Measurements from ENCODE around the gene SLC7A4.
"Not testable (repeated sequence)": the region's sequence is repeated elsewhere in the genome, so short reads cannot be mapped to it uniquely, and the experiment has no call there.

The SLC7A4 gene

DNA sequence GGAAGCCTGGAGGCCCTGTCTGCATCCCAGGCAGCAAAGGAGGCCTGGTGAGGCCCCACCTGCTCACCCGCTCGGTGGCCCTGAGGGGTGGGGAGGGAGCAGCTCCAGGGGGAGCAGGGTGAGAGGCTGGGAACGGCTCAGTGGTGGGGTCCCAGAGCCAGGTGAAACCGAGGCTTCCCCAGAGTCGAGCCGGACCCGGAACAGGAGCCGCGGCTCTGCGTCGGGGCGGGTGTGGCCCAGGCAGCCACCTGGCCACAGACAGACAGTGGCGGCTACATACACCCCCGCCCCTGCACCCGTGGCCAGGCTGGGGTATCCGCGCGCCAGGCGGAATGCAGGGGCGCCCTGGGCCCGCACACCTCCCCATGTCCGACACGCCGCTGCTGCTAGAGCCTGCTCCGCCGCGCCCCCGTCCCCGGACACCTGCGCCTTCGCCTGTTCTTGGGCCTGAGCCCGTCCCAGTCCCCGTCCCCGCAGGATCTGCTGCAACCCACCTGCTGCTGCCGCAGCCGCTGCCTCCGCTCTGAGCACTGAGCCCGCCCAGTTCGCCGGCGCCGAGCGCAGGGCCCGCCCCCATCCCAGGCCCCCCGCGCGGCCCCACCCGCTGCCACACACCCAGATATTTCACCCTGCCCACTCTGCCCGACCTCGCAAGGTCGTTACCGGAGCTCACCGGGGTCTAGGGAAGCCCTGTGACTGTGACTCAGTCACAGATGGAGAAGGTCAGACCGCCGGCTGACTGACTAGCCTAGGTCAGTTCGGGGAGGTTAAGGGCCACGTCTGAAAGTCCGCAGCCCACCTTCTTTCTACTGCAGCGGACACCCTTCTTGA lies at the start of gene SLC7A4:
Gene SLC7A4, minus strand, starts transcription at position 525 of the 831 bp plus-strand sequence. CDS start 749 bp downstream, outside the sequence.
- no peak for DNase-seq (ENCODE audit: low read depth in 3 of 3)

DNA sequence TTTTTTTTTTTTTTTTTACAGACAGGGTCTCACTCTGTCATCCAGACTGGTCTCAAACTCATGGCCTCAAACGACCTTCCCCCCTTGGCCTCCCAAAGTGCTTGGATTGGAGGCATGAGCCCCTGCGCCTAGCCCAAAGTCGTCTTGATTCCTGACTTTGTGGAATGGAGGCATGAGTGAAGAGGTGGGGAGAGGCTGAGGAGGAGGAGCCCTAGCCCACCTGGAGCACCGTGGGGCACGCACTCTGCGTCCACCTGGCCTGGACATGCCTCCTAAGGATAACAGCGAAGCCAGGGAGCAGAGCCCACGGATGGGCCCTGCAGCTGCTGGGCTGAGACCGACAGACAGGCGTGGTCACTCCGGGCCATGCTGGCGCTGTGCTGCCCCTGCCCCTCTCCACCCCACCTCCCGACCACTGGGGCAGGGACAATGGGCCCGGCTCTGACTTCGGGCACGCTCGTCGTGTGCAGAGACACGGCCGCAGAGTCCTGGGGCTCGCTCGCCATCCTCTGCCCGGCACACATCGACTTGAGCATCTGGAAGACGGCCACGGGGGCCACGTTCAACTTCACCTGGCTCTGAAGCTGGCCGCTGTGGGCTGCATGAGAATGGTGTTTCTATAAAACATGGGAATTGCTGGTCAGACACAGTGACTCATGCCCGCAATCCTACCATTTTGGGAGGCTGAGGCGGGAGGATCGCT lies 48.2 kb upstream of the SLC7A4 start:
- no peak for DNase-seq (ENCODE audit: low read depth in 3 of 3)

DNA sequence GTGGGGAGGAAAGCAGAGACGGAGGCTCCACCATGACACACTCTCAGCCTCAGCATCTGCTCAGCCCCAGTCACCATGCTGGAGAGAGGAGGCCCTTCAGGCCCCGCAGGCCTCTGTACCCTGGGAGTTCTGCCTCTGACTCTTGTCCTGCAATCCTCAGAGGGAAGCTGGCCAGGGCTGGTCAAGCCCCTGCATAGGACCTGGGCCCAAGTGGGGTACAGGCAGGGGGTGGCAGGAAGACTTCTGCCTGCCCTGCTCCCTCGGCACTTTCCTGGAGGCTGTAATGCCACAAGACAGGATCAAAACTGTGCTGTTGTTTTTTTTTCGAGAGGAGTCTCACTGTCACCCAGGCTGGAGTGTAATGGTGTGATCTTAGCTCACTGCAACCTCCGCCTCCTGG lies 47.1 kb upstream of the SLC7A4 start:
- DNase-seq (ENCODE audit: low read depth in 3 of 3), result no peak

GRCh38 chr22:21078916-21079315 lies 46.6 kb upstream of the SLC7A4 start:
- no peak for DNase-seq (ENCODE audit: low read depth in 3 of 3)

DNA sequence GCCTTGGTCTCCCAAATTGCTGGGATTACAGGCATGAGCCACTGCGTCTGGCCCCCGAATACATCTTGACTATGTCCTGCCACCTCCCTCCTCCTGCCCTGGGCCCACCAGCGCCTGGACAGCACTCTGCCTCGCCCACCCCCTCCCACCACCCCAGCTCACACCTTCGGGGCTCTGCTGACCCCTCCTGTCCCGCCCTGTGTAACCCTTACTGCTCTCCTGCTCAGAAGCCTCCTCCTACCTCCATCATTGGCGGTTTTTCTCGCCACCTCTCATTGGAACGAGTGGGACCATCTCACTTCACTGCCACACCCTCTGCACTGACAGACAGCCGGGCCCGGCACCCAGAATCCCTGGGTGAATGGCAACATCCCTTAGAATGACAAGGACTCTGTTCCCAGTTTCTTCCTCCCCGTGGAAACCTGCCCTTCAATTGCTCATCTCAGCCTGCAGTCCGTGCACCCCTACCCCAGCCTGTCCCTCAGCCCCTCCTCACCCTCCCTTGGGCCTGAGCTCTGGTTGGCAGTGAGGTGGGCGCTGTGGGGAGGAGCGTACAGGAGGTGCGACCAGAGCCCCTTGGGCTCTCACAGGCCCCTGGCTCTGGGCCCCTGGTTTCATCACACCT lies 45.6 kb upstream of the SLC7A4 start:
- DNase-seq (ENCODE audit: low read depth in 3 of 3), result no peak

GRCh38 chr22:21076912-21077625 lies 44.7 kb upstream of the SLC7A4 start:
- no peak for DNase-seq (ENCODE audit: low read depth in 3 of 3)

DNA sequence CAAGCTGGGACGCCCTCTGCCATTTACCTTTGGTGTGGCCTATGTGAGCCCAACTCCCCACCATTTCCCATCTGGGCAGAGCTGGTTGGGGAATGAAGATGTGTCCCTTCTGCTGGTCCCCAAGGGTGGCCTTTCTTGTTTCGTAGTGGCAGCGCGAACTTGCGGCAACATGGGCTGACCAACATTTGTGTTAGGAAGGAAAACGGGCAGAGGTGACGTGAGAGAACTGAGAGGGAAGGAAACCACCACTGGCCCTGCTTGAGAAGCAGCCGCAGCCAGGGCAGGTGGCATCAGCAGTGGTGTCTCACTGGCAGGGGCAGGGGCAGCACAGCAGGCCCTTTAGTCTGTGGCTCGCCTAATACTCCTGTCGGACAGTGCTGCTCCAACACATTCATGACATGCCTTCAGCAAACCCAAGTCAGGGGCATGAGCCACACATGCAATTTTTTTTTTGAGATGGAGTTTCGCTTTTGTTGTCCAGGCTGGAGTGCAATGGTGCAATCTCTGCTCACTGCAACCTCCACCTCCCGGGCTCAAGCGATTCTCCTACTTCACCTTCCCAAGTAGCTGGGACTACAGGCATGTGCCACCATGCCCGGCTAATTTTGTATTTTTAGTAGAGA lies 43.3 kb upstream of the SLC7A4 start:
- DNase-seq (ENCODE audit: low read depth in 3 of 3), result no peak

GRCh38 chr22:21074102-21074715 lies 41.8 kb upstream of the SLC7A4 start:
- no peak for DNase-seq (ENCODE audit: low read depth in 3 of 3)

- DNase-seq (ENCODE audit: low read depth in 3 of 3), result no peak
Measured at GRCh38 chr22:21073482-21073881, 41.1 kb upstream of the SLC7A4 start.

DNA sequence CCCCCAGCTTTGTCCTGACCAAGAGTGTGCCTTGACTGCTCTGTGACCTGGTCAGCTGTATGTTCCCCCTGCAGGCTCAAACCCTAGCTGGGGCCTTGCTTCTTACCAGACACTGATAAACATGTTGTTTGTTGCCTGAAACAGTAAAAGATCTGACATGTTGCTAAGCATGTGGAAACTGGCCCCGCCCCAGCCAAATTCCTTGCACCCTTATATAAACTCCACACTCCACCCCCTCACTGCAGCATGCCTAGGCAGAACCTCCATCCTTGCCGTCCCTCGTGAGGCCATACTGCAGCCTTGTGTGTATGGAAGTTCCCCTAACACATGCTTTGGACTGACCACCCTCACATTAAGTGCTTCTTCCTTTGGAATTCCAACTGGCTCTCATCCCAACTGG lies 40.7 kb upstream of the SLC7A4 start:
- DNase-seq (ENCODE audit: low read depth in 3 of 3), result no peak

- DNase-seq (ENCODE audit: low read depth in 3 of 3), result not testable (repeated sequence)
Measured at GRCh38 chr22:21071796-21072195, 39.4 kb upstream of the SLC7A4 start.

DNA sequence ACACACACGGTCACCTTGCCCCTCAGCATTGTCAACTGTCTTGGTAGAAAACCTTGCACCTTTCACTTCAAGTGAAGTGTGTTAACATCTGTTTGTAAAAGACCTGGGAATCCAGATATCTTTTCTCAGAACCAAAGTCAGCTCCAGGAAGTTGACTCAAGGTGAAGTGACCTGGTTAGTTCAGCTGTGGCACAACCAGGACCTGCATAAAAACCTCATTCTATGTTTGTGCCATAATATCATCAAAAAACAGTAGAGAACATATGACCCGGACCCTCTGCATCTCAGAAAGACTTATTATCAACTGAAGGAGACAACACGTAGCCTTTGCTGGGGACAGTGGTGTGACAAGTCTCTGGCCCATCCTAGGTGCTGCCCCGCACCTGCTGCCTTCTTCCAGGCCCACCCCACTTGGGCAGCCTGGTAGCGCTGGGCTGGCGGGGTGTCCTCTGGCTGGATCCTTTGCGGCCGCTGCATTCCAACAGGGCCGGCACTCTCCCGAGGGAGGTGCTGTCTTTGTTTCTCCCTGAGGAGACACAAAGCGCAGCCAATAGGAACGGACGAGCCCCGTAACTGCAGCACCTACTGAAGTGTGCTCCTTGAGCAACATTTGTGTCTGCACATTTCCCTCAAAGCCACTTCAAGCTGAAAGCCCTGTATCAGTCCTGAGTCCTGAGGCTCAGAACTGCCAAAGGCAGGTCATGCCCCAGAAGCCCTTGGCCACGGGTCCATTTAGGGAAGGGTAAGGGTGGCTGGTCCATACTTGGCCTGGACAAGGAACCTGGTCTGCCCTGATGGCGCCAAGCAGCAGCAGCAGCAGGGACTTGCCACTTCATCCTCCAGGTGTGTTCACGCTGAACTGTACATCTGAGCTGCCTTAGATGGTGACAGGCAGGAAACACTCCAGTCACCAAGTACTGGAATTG lies 38.6 kb upstream of the SLC7A4 start:
- DNase-seq (ENCODE audit: low read depth in 3 of 3), result no peak

- DNase-seq (ENCODE audit: low read depth in 3 of 3), result no peak
Measured at GRCh38 chr22:21069375-21069774, 37.0 kb upstream of the SLC7A4 start.

GRCh38 chr22:21068681-21069276 lies 36.4 kb upstream of the SLC7A4 start:
- no peak for DNase-seq (ENCODE audit: low read depth in 3 of 3)

DNA sequence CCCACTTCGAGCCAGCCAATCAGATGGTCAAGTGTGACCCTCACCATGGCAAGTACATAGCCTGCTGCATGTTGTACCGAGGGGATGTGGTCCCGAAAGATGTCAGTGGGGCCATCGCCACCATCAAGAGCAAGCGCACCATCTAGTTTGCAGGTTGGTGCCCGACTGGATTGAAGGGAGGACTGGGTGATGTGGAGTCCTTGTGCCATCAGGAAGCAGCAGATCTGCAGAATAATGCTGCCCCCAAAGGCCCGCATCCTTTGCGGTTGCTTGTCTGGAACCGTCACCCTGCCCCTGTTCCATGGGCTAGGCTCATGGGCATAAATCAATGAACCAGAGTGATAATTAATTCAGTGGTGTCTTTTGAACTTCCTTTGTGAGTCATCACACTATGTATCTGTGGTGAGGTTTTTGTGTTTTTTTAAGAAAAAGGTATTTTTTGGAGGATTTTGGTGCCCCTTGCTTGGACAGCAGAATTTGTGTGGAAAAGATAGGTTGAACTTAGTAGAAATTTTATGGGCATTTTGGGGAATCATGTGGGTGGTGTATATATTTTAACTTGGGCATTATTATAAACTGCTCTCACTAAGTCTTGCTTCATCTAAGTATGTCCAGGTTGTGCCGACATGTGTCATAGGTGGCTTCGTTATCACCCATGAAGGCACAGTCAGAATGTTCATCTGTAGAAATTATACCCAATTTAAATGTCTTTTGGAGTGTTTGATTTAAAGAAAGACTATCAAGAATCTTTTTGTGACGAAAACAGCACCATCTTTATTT lies 35.7 kb upstream of the SLC7A4 start:
- DNase-seq (ENCODE audit: low read depth in 3 of 3), result no peak

GRCh38 chr22:21067075-21067900 lies 34.9 kb upstream of the SLC7A4 start:
- no peak for DNase-seq (ENCODE audit: low read depth in 3 of 3)

- DNase-seq (ENCODE audit: low read depth in 3 of 3), result no peak
Measured at GRCh38 chr22:21064917-21065864, 32.8 kb upstream of the SLC7A4 start.

Data from stimulated activated CD4-positive, alpha-beta T cell treated with anti-CD3 and anti-CD28 coated beads, TNF-alpha, amount 100 ng/mL, for 48 hours (primary cell).